A673 (cell line): ENCODE results near the gene ZNF385B. TPM values are rescaled to one million over a fixed set of nuclear protein-coding genes. Genes with fewer than 3 reads are reported as not detected.

Experiments
- BruUV-seq: library from RNA; stranded (reverse); fragments of 400-500 nt; replicated peaks from 2 replicates; lab custom pipeline; 2021; lab: Mats Ljungman, UMichigan
- CTCF ChIA-PET: fragments of 300-600 bp; sonication (Branson Sonifier 250); formaldehyde crosslinking; loops from one replicate; lab custom pipeline; 2022; ENCODE audit warnings: antibody characterized with exemption; lab: Charles Lee
- POLR2A ChIA-PET: fragments of 300-600 bp; sonication (Branson Sonifier 250); formaldehyde crosslinking; loops from one replicate; lab custom pipeline; 2022; ENCODE audit warnings: antibody characterized with exemption; ENCODE audit not compliant: low non-redundant PET; lab: Charles Lee
- DNase-seq: peaks from one replicate; pipeline ENCODE4 v3.0.0-alpha.2; 2015; ENCODE audit warnings: low spot score
- H3K27ac ChIP-seq: fragments of 200-600 bp; sonication (generic); 2 replicates; pipeline ENCODE4 v1.5.1; 2016; ENCODE audit warnings: mixed run types, low read depth, mild to moderate bottlenecking, mixed read lengths, antibody characterized with exemption, low read length; ENCODE audit not compliant: poor library complexity, severe bottlenecking
- H3K27me3 ChIP-seq: fragments of 200-600 bp; sonication (generic); replicated peaks from 2 replicates; pipeline ENCODE4 v1.6.1; 2017; ENCODE audit warnings: mixed run types, low read depth, mild to moderate bottlenecking, mixed read lengths, antibody characterized with exemption, low read length; ENCODE audit not compliant: insufficient read depth, poor library complexity
- H3K36me3 ChIP-seq: fragments of 200-600 bp; sonication (generic); 2 replicates; pipeline ENCODE4 v1.6.1; 2016; ENCODE audit warnings: mixed run types, mild to moderate bottlenecking, mixed read lengths, antibody characterized with exemption, low read length; ENCODE audit not compliant: insufficient read depth, poor library complexity, severe bottlenecking
- H3K4me1 ChIP-seq: fragments of 200-600 bp; sonication (generic); 2 replicates; pipeline ENCODE4 v1.6.1; 2017; ENCODE audit warnings: mixed run types, mild to moderate bottlenecking, mixed read lengths, antibody characterized with exemption, low read length; ENCODE audit not compliant: insufficient read depth, poor library complexity, severe bottlenecking
- H3K4me3 ChIP-seq: fragments of 200-600 bp; sonication (generic); 2 replicates; pipeline ENCODE4 v1.5.1; 2016; ENCODE audit warnings: low read depth, mixed run types, mild to moderate bottlenecking, mixed read lengths, low read length; ENCODE audit not compliant: poor library complexity, severe bottlenecking
- H3K9me3 ChIP-seq: fragments of 200-600 bp; sonication (generic); 2 replicates; pipeline ENCODE4 v1.6.1; 2016; ENCODE audit warnings: mixed run types, low read depth, mild to moderate bottlenecking, mixed read lengths, antibody characterized with exemption, low read length; ENCODE audit not compliant: poor library complexity, severe bottlenecking
- EZH2 ChIP-seq: fragments of 200-600 bp; sonication (generic); IDR thresholded peaks from 2 replicates; pipeline ENCODE4 v1.6.1; 2017; ENCODE audit warnings: borderline replicate concordance, low read depth, mild to moderate bottlenecking, mixed read lengths, antibody characterized with exemption, low read length; ENCODE audit not compliant: poor library complexity, severe bottlenecking
- intact Hi-C: fragments of 100-400 bp; cut with micrococcal nuclease; formaldehyde crosslinking; loops from one replicate; pipeline ENCODE4 v1.10.0; 2022; ENCODE audit not compliant: unreplicated experiment
- total RNA-seq: library from RNA; stranded (reverse); gene quantifications from 2 replicates; pipeline ENCODE4 v1.2.3, GENCODE V29; 2021
- TF ChIP-seq, protein P1 (sequence below): fragments of 300-800, 200-600 bp; sonication (generic); conservative IDR thresholded peaks from 2 replicates; pipeline ENCODE4 v1.5.1; 2017; ENCODE audit warnings: low read depth, mild to moderate bottlenecking, antibody characterized with exemption, low read length, moderate library complexity, mixed read lengths

Gene ZNF385B
- total RNA-seq, 1 experiment from 2014 or later: not detected

DNA sequence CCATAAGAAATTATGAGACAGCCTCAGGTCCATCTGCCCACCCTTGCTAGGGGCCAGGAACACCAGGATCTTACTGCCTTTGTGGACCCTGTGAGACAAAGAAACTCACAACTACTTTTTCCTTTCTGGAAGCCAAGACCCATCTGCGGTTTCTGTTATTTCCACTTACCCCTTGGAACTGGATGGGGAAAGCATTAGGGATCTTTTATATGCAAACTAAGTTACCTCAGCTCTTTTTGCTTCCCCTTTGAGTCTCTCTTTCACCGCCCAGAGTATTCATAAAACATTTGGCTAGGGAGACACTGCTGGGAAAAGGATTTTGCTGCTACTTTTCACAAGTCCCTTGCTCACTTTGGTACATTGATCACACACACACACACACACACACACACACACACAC, 95.7 kb downstream of the ZNF385B start:
- H3K4me3 ChIP-seq: no peak overlapping the region
- no TSS peak for BruUV-seq
- no peaks in the 10 kb centered on the region for H3K4me1 ChIP-seq
- intact Hi-C loops: no loop called here
- ChIA-PET CTCF (no interaction called here), POLR2A (no interaction called here)
- H3K27ac ChIP-seq: no peak overlapping the region
- H3K27me3 ChIP-seq: no peaks in the 10 kb centered on the region
- TF ChIP-seq EZH2: no peak
- TF ChIP-seq, protein P1, sequence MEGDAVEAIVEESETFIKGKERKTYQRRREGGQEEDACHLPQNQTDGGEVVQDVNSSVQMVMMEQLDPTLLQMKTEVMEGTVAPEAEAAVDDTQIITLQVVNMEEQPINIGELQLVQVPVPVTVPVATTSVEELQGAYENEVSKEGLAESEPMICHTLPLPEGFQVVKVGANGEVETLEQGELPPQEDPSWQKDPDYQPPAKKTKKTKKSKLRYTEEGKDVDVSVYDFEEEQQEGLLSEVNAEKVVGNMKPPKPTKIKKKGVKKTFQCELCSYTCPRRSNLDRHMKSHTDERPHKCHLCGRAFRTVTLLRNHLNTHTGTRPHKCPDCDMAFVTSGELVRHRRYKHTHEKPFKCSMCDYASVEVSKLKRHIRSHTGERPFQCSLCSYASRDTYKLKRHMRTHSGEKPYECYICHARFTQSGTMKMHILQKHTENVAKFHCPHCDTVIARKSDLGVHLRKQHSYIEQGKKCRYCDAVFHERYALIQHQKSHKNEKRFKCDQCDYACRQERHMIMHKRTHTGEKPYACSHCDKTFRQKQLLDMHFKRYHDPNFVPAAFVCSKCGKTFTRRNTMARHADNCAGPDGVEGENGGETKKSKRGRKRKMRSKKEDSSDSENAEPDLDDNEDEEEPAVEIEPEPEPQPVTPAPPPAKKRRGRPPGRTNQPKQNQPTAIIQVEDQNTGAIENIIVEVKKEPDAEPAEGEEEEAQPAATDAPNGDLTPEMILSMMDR: no peak
- no peaks in the 10 kb centered on the region for H3K36me3 ChIP-seq
- no peak for DNase-seq
- H3K9me3 ChIP-seq: no peaks in the 10 kb centered on the region

DNA sequence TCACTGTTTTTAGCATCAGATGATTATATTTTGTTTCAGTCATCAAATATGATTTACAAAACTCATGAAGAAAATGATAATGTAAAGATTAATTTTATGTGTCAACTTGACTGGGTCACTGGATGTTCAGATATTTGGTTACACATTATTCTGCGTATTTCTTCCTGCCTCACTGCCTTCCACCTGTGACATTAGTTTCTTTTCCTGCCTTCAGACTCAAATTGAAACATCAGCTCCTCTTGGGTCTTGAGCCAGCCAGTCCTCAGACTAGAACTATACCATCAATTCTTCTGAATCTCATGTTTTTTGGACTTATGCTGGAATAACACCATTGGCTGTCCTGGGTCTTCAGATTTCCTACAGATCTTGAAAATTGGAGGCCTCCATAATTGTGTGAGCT, 96.7 kb downstream of the ZNF385B start:
- CTCF ChIA-PET: no interaction called here
- DNase-seq: no peak
- TF ChIP-seq, protein P1: no peak
- TF ChIP-seq EZH2: no peak
- Histone ChIP-seq H3K27me3 (no peaks in the 10 kb centered on the region), H3K9me3 (no peaks in the 10 kb centered on the region), H3K4me1 (no peaks in the 10 kb centered on the region), H3K27ac (no peak overlapping the region), H3K4me3 (no peak overlapping the region), H3K36me3 (no peaks in the 10 kb centered on the region)
- POLR2A ChIA-PET: no interaction called here
- no TSS peak for BruUV-seq
- intact Hi-C loops: no loop called here

DNA sequence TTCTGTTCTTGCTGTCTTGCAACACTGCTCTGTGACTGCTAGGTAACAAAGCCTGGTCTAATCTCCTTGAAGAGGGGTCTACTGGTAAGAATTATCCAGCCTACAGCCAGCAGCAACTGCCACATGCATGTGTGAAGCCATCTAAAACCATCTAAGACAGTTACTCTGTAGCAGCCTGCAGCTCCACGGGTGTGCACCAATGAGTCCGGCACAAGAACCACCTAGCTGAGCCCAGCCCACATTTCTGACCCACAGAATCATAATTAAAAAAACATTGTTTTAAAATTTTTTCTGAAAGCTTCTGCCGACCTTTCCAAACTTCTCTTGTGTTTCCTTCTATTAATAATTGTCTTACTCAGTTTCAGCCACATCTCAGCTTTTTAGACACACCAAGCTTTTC, 102.8 kb downstream of the ZNF385B start:
- intact Hi-C loops: loop anchor here (10.0 kb wide), 1 partner anchor 864 kb away; no protein-coding TSS in a partner anchor
- TF ChIP-seq EZH2: no peak
- TF ChIP-seq, protein P1: no peak
- Histone ChIP-seq H3K36me3 (no peaks in the 10 kb centered on the region), H3K27me3 (no peaks in the 10 kb centered on the region), H3K4me3 (no peak overlapping the region), H3K27ac (no peak overlapping the region), H3K4me1 (no peaks in the 10 kb centered on the region), H3K9me3 (no peaks in the 10 kb centered on the region)
- DNase-seq: no peak
- ChIA-PET POLR2A (no interaction called here), CTCF (no interaction called here)
- BruUV-seq: no TSS peak
